ENCODE data around the gene NDUFS2. TPM values are rescaled to one million over a fixed set of nuclear protein-coding genes. Genes with fewer than 3 reads are reported as not detected.

The NDUFS2 gene
- 80.5 to 103 TPM (median 82.4 TPM) in 5 replicates for total RNA-seq (2022; extraction: Qiagen RNA extraction)

DNA sequence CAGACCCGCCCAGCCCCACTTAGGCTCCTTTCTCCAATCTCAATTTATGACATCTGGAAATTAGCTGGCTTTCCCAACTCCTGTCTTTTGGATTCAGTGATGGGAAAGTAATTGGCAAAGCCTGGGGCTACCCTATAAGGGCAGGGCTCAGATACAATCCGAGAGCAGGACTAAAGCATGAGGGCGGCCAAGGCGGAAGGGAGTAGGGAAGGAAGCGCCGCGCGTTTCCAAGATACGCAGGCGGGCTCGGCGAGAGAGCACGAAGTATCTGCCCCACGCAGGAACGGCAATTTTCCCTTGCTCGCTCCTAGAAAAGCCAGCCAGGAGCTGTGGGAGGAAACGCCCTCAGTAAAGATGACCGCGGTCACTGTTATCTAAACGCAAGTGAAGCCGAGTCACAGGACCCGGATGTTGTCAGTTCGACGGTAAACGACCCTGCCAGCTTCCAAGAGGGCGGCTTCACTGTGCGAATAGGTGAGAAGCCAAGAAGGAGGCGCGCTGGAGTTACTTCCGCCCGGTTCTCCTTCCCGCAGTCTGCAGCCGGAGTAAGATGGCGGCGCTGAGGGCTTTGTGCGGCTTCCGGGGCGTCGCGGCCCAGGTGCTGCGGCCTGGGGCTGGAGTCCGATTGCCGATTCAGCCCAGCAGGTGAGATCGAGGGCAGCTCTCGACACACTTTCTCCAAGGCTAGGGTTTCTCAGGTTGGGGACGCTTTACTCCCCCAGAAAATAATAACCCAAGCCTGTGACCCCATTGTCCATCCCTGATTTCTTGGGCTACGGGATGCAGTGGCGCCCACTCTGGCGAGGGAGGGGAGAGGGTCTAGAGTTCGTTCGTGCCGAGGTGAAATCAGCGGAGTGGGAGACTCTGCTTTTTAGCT is at the start of gene NDUFS2:
TSS of gene NDUFS2 (plus strand) at position 532 of the 877 bp plus-strand sequence. CDS start at position 551, 19 bp downstream.

DNA sequence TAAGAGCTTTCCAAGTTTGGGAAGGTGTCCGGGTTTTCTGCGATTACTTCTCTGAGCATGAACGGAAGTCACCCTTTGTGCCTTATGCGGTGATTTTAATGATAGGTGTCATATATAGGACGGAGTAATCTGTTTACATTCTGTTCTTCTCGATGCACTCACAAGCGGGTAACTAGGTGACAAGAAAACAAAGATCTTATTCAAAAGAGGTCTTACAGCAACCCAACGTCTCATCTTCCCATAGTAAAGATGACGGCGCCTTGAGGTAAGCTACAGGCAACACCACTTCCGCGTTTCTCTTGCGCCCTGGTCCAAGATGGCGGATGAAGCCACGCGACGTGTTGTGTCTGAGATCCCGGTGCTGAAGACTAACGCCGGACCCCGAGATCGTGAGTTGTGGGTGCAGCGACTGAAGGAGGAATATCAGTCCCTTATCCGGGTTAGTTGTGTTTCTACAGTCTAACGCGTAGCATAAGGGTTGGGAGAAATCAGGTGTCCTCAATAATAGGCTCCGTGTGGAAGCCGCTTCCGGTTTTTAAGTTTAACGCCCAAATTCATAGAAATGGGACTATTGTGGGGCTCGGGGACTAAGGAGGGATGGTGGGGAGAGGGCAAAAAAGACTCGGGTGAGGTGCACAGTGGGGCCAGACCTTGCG is 48.4 kb upstream of the NDUFS2 start, which contains the start of gene UFC1:
TSS of gene UFC1 (plus strand) at position 297 of the 656 bp plus-strand sequence. CDS start at position 317, 20 bp downstream.

DNA sequence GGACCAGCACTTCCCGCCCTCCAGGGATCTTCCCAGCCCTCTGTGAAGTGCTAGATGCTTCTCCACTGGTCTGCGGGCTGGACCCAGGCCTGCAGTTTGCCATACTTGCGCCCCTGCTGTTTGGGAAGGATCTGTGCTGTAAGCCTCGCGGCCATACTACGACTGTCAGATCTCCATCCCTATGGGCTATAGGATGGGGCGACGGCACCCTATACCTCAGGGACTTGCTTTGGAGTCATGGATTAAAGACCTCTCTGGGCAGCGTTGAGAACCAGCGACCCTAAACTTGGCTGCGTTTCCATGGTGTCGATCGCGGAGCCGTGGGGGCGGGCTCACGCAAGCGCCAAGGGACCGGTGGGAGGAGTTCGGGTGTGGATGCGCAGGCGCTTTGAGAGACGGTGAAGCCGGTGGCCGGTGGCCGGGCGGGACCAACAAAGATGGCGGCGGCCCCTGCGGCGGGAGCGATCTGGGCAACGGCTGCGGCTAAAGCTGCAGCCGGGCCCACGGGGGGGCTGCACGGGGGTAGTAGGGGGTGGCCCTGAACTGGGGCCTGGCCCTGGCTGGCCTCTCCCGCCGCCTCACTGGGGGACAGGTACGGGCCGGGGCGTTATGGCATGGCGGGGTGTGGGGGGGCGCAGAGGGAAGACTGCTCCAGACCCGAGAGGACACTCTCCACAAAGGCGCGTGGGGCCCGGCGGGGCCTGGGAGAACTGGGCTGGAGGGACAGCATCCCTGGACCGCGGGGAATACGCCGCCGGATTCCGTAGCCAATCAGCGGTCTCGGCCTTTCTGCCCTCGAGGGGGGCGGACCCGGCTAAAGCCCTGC is 42.9 kb upstream of the NDUFS2 start, which contains the start of gene USP21:
TSS of gene USP21 (plus strand) at position 414 of the 826 bp plus-strand sequence. CDS start 1,141 bp downstream, outside the sequence.

DNA sequence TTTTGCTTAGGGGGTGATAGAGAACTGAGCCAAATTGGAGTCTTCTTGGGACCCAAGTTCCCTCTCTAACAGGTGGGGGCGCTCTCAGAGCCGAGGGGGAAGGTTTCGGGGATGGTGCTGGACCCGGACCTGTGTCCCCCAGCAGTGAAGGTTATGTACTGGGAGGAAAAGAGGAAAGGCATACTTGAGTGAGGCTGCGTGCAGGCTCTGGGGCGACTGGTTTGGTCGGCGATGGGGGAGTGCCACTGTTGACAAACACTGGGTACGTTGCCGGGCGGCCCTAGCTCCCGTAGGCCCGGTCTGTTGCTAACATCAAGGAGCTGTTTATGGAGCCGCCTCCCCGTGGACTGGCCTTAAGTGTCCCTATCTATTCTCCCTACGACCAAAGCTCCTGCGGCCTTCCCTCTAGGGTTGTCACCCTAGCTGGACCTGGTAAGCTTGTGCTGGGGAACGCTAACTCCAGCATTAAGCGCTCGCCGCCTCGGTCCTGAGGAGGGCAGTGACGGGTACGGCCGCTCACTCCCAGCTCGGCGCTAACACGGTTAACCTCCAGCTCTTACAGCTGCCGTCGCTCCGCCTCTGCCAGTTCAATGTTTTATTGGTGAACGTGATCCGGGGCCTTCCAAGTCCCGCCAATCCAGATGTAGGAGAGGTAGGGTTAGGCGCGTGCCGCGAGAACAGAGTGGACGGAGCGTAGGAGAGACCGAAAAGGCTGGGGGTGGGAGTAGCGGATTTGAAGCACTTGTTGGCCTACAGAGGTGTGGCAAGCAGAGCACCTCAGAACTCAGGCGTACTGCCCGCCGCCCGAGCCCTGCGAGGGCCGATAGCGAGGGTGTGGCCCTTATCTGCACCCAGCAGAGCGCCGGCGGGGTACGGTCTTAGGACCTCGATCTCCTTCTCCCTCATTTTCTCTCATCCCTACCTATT is 36.2 kb upstream of the NDUFS2 start, which contains the start of gene PPOX:
TSS of gene PPOX (plus strand) at position 685 of the 927 bp plus-strand sequence. CDS start 422 bp downstream, outside the sequence.

DNA sequence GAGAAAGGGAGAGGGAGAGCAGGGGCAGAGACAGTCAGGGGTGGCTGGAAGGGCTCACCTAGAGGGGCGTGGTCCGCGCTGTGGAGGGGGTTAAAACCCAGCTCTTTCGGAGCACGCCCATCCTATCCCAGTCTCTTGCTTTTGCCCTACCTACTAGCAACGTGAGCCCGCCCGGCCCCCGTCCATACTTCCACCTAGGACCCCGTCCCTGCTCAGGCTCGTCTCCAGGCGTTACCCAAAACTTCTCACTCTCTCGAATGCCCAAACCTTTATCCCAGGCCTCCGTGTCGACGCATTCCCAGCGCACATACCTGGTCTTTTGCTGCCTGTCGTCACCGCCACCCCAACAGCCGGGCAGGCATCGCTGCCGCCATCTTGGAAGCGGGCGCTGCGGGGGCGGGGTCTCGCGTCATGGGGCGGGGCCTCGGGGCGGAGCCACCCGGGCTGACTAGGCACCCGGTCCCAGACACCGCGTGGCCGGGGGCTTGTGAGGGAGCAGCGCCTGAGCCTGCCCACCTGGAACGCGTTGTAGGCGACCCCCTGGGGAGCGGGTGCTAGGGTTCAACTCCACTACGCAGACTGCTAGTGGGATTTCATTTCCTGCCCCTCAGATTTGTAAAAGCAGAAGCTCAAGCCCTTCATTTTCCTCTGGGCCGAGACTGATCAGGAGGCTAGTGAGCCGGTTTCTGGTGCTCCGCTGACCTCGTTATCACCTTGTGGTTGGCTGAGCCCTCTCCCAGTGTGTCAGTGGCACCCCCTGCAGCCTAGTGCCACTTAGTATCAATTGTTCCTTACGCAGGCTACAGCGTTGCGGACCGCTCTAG is 24.8 kb upstream of the NDUFS2 start, which contains the start of gene B4GALT3:
TSS of gene B4GALT3 (minus strand) at position 396 of the 824 bp plus-strand sequence. CDS start 1,447 bp downstream, outside the sequence.

DNA sequence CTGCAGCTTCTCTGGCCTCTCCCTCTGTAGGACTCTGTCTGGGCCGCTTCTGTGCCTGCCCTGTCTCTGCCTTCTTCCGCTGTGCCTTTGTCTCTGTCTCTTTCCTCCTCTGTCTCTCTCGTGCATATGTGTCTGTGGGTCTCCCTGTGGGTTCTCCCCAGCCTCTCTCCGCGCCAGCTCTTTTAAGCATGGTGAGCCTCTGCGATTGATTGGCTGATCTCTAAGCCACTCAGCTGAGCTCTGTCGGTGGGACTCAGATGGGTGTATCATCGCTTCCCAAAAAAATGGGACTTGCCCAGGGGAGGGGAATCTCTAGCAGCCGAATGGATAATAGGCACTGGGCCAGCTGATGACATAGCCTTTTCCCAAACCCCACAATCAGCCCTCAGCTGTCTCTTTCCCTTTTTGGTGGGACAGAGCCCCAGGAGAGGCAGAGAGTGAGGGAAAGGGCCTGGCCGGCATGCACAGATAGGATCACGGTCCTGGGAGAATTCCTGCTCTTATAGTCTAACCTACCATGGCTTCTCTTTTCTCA is 3.2 kb upstream of the NDUFS2 start, which contains the start of gene ADAMTS4:
TSS of gene ADAMTS4 (minus strand) at position 158 of the 535 bp plus-strand sequence. CDS start 427 bp downstream, outside the sequence.

DNA sequence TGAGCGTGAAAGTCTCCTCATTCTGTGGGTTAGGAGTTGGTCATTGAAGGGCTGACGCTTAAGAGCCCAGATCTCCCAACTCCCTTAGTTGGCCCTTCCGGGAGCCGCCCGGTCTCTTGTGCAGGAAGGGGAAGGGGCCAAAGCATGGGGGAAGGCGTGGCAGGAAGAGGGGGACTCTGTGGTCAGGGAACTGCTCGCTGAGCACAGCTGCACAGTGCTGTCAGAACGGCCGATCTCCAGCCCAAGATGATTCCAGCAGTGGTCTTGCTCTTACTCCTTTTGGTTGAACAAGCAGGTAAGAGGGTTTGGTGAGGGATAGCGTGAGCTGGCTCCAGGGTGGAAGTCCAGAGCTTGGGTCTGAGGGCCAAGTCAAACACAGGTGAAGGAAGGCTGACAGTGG is 12.9 kb downstream of the NDUFS2 start, which contains the start of gene FCER1G:
TSS of gene FCER1G (plus strand) at position 220 of the 400 bp plus-strand sequence. CDS start at position 247, 27 bp downstream.

DNA sequence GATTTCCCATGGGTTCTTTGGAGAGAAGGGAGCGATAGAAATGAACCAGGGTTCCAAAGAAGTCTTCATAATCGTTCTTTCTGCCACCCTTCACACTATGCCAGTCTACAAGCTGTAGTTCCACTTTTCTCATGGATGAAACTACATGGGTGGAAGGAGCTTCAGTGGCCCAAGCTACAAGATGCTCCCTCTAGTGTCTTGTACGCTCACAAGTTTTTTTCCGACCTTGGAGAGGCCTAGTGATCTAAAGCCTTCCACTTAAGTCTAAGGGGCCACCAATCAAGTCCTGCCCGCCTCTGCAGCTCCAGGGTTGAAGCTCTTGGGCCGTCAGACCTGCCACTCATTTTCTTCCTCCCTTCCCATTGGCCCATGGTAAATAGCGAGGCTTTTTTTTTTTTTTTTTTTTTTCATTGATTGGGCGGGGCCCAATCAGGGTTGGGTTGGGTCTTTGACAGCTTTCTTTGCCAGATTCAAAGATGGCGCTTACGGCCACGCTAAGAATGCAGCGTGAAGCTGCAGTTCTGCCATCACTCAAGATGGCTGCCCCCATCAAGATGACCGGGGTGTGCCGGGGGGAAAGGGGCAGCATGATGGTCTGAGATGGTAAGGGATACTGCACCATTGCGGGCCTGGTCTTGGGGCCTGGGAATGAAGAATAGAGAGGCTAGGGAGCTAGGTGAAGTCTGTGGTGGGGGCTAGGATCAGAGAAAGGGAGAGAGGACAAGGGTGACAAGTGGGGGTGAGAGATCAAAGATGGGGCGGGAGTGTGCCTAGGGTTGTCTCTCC is 23.6 kb downstream of the NDUFS2 start, which contains the start of gene TOMM40L:
TSS of gene TOMM40L (plus strand) at position 527 of the 786 bp plus-strand sequence. CDS start 430 bp downstream, outside the sequence.

DNA sequence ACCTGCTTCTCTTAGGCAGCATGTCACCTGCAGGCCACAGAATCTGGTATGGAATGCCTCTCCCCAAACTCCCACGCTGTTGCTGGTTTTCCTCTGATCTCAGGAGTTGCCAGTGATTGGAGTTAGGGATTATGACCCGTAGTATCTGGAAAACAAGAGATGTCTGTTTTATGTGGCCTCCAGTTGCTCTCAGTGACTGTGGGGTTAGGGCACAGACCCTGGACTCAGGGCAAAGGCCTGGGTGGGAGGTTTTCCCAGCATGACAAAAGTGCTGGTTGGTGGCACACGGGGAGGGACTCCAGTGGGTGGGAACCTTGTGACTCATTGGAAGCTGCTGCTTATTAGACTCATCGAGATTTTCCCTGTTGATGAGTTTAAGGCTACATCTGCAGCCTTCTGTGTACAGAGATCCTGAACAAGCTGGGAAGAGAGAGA is 35.9 kb downstream of the NDUFS2 start, which contains the start of gene NR1I3:
TSS of gene NR1I3 (minus strand) at position 165 of the 435 bp plus-strand sequence. CDS start 1,638 bp downstream, outside the sequence.

DNA sequence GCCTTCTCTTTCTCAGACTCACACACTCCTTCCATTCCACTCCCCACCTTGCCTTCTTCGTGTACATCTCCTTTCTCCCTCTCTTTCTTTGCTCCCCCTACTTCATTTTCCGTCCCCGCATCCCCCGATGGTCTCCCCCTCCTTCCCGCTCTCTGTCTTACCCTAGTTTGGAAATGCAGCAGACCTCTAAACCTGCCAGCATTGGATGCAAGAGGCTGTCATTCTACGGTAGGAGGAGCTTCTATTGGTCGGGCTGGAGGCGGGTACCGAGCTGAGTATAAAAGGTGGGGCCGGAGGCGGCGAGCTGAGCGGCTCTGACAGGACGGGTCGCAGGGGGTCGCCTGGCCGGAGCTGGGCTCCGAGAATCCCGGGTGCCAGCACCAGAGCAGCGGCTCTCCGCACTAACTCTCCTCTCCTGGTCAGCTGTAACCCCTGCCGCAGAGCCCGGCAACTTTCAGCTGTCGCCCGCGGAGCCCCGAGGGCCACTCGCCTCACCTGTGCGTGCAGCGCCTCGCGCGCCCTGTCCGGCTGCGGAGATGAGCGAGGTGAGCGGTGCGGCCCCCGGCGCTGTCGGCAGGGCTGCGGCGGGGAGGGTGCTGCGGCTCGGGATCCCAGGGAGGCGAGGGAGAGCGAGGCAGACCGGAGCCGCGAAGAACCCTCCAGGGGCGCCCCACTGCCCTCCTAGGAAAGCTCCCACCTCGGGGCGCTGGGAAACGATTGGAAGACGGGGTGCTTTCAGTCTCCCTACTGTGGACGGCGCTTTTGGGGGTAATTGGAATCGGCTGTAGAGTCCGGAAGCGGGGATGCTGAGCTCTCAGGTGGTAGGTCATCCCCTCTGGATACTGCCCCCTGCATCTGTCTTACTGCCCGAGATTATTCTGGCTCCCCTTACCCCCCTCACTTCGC is 56.5 kb downstream of the NDUFS2 start, which contains the start of gene PCP4L1:
TSS of gene PCP4L1 (plus strand) at position 307 of the 906 bp plus-strand sequence. CDS start at position 537, 230 bp downstream.

Other genes with a start within 250 kb of the NDUFS2 start
- 0.66 to 1.1 TPM (median 0.82 TPM) in 5 replicates for gene ITLN2, start 247.6 kb upstream of the NDUFS2 start, total RNA-seq (2022; extraction: Qiagen RNA extraction)
- 58.5 to 82.8 TPM (median 74.8 TPM) in 5 replicates for gene F11R, start 181.2 kb upstream of the NDUFS2 start, total RNA-seq (2022; extraction: Qiagen RNA extraction)
- 0.17 to 0.32 TPM (median 0.24 TPM) in 3 of 5 replicates, not detected in the others for gene TSTD1, start 163.4 kb upstream of the NDUFS2 start, total RNA-seq (2022; extraction: Qiagen RNA extraction)
- gene USF1, start 156.4 kb upstream of the NDUFS2 start, total RNA-seq (2022; extraction: Qiagen RNA extraction), result 46.5 to 54.5 TPM (median 50.7 TPM) in 5 replicates
- gene ARHGAP30, start 132.5 kb upstream of the NDUFS2 start, total RNA-seq (2022; extraction: Qiagen RNA extraction), result 0.06 to 0.15 TPM (median 0.14 TPM) in 5 replicates
- 1.6 to 3.5 TPM (median 2.2 TPM) in 5 replicates for gene NECTIN4, start 112.8 kb upstream of the NDUFS2 start, total RNA-seq (2022; extraction: Qiagen RNA extraction)
- gene KLHDC9, start 104.0 kb upstream of the NDUFS2 start, total RNA-seq (2022; extraction: Qiagen RNA extraction), result 1.5 to 2.1 TPM (median 1.6 TPM) in 5 replicates
- gene PFDN2, start 84.3 kb upstream of the NDUFS2 start, total RNA-seq (2022; extraction: Qiagen RNA extraction), result 97.6 to 118 TPM (median 102 TPM) in 5 replicates
- 27.5 to 32.9 TPM (median 31.8 TPM) in 5 replicates for gene NIT1, start 84.3 kb upstream of the NDUFS2 start, total RNA-seq (2022; extraction: Qiagen RNA extraction)
- gene DEDD, start 69.7 kb upstream of the NDUFS2 start, total RNA-seq (2022; extraction: Qiagen RNA extraction), result 27.0 to 38.1 TPM (median 34.9 TPM) in 5 replicates
- gene UFC1, start 48.4 kb upstream of the NDUFS2 start, total RNA-seq (2022; extraction: Qiagen RNA extraction), result 89.0 to 149 TPM (median 91.5 TPM) in 5 replicates
- gene USP21, start 42.9 kb upstream of the NDUFS2 start, total RNA-seq (2022; extraction: Qiagen RNA extraction), result 14.8 to 21.6 TPM (median 20.7 TPM) in 5 replicates
- gene PPOX, start 35.9 kb upstream of the NDUFS2 start, total RNA-seq (2022; extraction: Qiagen RNA extraction), result 10.8 to 16.0 TPM (median 13.4 TPM) in 5 replicates
- 20.3 to 26.3 TPM (median 25.3 TPM) in 5 replicates for gene B4GALT3, start 24.9 kb upstream of the NDUFS2 start, total RNA-seq (2022; extraction: Qiagen RNA extraction)
- gene ADAMTS4, start 3.3 kb upstream of the NDUFS2 start, total RNA-seq (2022; extraction: Qiagen RNA extraction), result 0.01 TPM in 3 of 5 replicates, not detected in the others
- 0.23 to 0.34 TPM (median 0.25 TPM) in 3 of 5 replicates, not detected in the others for gene FCER1G, start 12.9 kb downstream of the NDUFS2 start, total RNA-seq (2022; extraction: Qiagen RNA extraction)
- gene APOA2, start 21.3 kb downstream of the NDUFS2 start, total RNA-seq (2022; extraction: Qiagen RNA extraction), result not detected in 5 replicates
- gene TOMM40L, start 23.7 kb downstream of the NDUFS2 start, total RNA-seq (2022; extraction: Qiagen RNA extraction), result 9.3 to 11.1 TPM (median 11.0 TPM) in 5 replicates
- gene NR1I3, start 35.8 kb downstream of the NDUFS2 start, total RNA-seq (2022; extraction: Qiagen RNA extraction), result not detected in 5 replicates
- gene PCP4L1, start 56.4 kb downstream of the NDUFS2 start, total RNA-seq (2022; extraction: Qiagen RNA extraction), result 0.07 to 0.12 TPM (median 0.09 TPM) in 3 of 5 replicates, not detected in the others
- gene MPZ, start 107.6 kb downstream of the NDUFS2 start, total RNA-seq (2022; extraction: Qiagen RNA extraction), result 0.15 to 0.26 TPM (median 0.23 TPM) in 5 replicates
- 191 to 237 TPM (median 201 TPM) in 5 replicates for gene SDHC, start 112.0 kb downstream of the NDUFS2 start, total RNA-seq (2022; extraction: Qiagen RNA extraction)
- 0.16 to 0.29 TPM (median 0.24 TPM) in 4 of 5 replicates, not detected in the other for gene CFAP126, start 165.5 kb downstream of the NDUFS2 start, total RNA-seq (2022; extraction: Qiagen RNA extraction)